Caco-2 (cell line): Measurements from ENCODE around the gene SLC6A18. TPM values are rescaled to one million over a fixed set of nuclear protein-coding genes. Genes with fewer than 3 reads are reported as not detected.

ENCODE experiments used
- BruUV-seq: library from RNA; stranded (reverse); fragments of 400-500 nt; replicated peaks from 2 replicates; lab custom pipeline; 2021; lab: Mats Ljungman, UMichigan
- CTCF ChIA-PET: fragments of 300-600 bp; sonication (Branson Sonifier 250); formaldehyde crosslinking; loops from one replicate; lab custom pipeline; 2022; ENCODE audit warnings: antibody characterized with exemption; lab: Charles Lee
- POLR2A ChIA-PET: fragments of 300-600 bp; sonication (Branson Sonifier 250); formaldehyde crosslinking; loops from one replicate; lab custom pipeline; 2022; ENCODE audit warnings: antibody characterized with exemption; lab: Charles Lee
- DNase-seq, 2 experiments: peaks; one replicate each; pipeline versions ENCODE4 v3.0.0 to v3.0.0-alpha.2; 2020 to 2022
- H3K27me3 ChIP-seq: replicated peaks from 2 replicates; pipeline ENCODE4 v1.6.0; 2011; ENCODE audit warnings: low read length; ENCODE audit not compliant: control insufficient read depth, insufficient read depth
- H3K36me3 ChIP-seq: 2 replicates; pipeline ENCODE4 v1.5.1; 2011; ENCODE audit warnings: low read length; ENCODE audit not compliant: control insufficient read depth, insufficient read depth
- H3K4me1 ChIP-seq: fragments of 250-450 bp; sonication (Bioruptor Pico); 2 replicates; pipeline ENCODE4 v1.5.1; 2020; ENCODE audit warnings: mild to moderate bottlenecking
- H3K4me3 ChIP-seq: 2 replicates; pipeline ENCODE4 v1.5.1; 2011; ENCODE audit warnings: low read depth, mild to moderate bottlenecking, control low read depth, low read length
- H3K9me3 ChIP-seq: fragments of 250-450 bp; sonication (Bioruptor Pico); 2 replicates; pipeline ENCODE4 v1.5.1; 2020; ENCODE audit warnings: mild to moderate bottlenecking, moderate library complexity
- H3K27ac Mint-ChIP-seq: one replicate; pipeline ENCODE4 v1.8.0; 2022; ENCODE audit warnings: mixed read lengths; ENCODE audit not compliant: unreplicated experiment
- H3K27me3 Mint-ChIP-seq: one replicate; pipeline ENCODE4 v1.8.0; 2022; ENCODE audit warnings: mixed read lengths; ENCODE audit not compliant: insufficient read depth, unreplicated experiment
- H3K36me3 Mint-ChIP-seq: one replicate; pipeline ENCODE4 v1.8.0; 2022; ENCODE audit warnings: mild to moderate bottlenecking, mixed read lengths; ENCODE audit not compliant: insufficient read depth, unreplicated experiment
- H3K4me1 Mint-ChIP-seq: one replicate; pipeline ENCODE4 v1.8.0; 2022; ENCODE audit warnings: low read depth, mixed read lengths; ENCODE audit not compliant: unreplicated experiment
- H3K4me3 Mint-ChIP-seq: one replicate; pipeline ENCODE4 v1.8.0; 2022; ENCODE audit warnings: mild to moderate bottlenecking, moderate library complexity, mixed read lengths; ENCODE audit not compliant: unreplicated experiment
- H3K9me3 Mint-ChIP-seq: one replicate; pipeline ENCODE4 v1.8.0; 2022; ENCODE audit warnings: mixed read lengths; ENCODE audit not compliant: unreplicated experiment
- CTCF ChIP-seq, 2 experiments: fragments of 200-600 bp in 1 of 2; IDR thresholded peaks; 1 replicate in 1 of 2; 2 replicates in 1 of 2; pipeline versions ENCODE4 v1.5.1 to v1.8.0; 2011 to 2022; ENCODE audit warnings: antibody characterized with exemption in 1 of 2, control low read depth in 1 of 2, inconsistent platforms in 1 of 2, low read depth in 1 of 2, low read length in 1 of 2, mild to moderate bottlenecking in 1 of 2, moderate library complexity in 1 of 2; ENCODE audit not compliant: insufficient read depth in 1 of 2, severe bottlenecking in 1 of 2, unreplicated experiment in 1 of 2
- intact Hi-C: fragments of 100-400 bp; cut with micrococcal nuclease; formaldehyde crosslinking; loops from one replicate; pipeline ENCODE4 v1.10.0; 2022; ENCODE audit not compliant: unreplicated experiment
- total RNA-seq: library from RNA; stranded (reverse); gene quantifications from 2 replicates; pipeline ENCODE4 v1.2.3, GENCODE V29; 2022

Gene SLC6A18
- total RNA-seq, 1 experiment from 2014 or later, result not detected

GRCh38 chr5:1210832-1211251 is 14.3 kb upstream of the SLC6A18 start:
- H3K27me3 ChIP-seq, result no peaks in the 10 kb centered on the region
- H3K4me3 Mint-ChIP-seq, result no peak overlapping the region

GRCh38 chr5:1211701-1212100 is 13.5 kb upstream of the SLC6A18 start:
- H3K36me3 ChIP-seq, result no peaks in the 10 kb centered on the region
- H3K4me3 Mint-ChIP-seq, result no peak overlapping the region
- POLR2A ChIA-PET, result no interaction called here
- no TSS peak for BruUV-seq
- no peaks in the 10 kb centered on the region for H3K4me1 Mint-ChIP-seq
- no peak overlapping the region for H3K4me3 ChIP-seq
- CTCF ChIA-PET, result no interaction called here
- no peaks in the 10 kb centered on the region for H3K9me3 Mint-ChIP-seq
- no peak overlapping the region for H3K27ac Mint-ChIP-seq
- no peaks in the 10 kb centered on the region for H3K9me3 ChIP-seq
- no peaks in the 10 kb centered on the region for H3K4me1 ChIP-seq
- intact Hi-C loops, result no loop called here
- H3K27me3 Mint-ChIP-seq, result no peaks in the 10 kb centered on the region
- no peaks in the 10 kb centered on the region for H3K27me3 ChIP-seq
- DNase-seq, result no peak
- no peak for TF ChIP-seq CTCF (IDR thresholded peaks at IDR 0.05; ENCODE audit: insufficient read depth in 1 of 2, low read depth in 1 of 2, low read length in 1 of 2, severe bottlenecking in 1 of 2, unreplicated experiment in 1 of 2)
- no peaks in the 10 kb centered on the region for H3K36me3 Mint-ChIP-seq

More at GRCh38 chr5:1210832-1211251, 14.3 kb upstream of the SLC6A18 start:
- no peak for DNase-seq
- no peak overlapping the region for H3K27ac Mint-ChIP-seq
- no peaks in the 10 kb centered on the region for H3K36me3 Mint-ChIP-seq
- BruUV-seq, result no TSS peak
- POLR2A ChIA-PET, result no interaction called here
- Histone ChIP-seq H3K36me3 (no peaks in the 10 kb centered on the region), H3K9me3 (no peaks in the 10 kb centered on the region), H3K4me3 (no peak overlapping the region), H3K4me1 (no peaks in the 10 kb centered on the region)
- TF ChIP-seq CTCF (IDR thresholded peaks at IDR 0.05; ENCODE audit: insufficient read depth in 1 of 2, low read depth in 1 of 2, low read length in 1 of 2, severe bottlenecking in 1 of 2, unreplicated experiment in 1 of 2), result no peak
- intact Hi-C loops, result no loop called here
- CTCF ChIA-PET, result no interaction called here
- no peaks in the 10 kb centered on the region for H3K9me3 Mint-ChIP-seq
- no peaks in the 10 kb centered on the region for H3K27me3 Mint-ChIP-seq
- no peaks in the 10 kb centered on the region for H3K4me1 Mint-ChIP-seq

GRCh38 chr5:1212271-1212670 is 12.9 kb upstream of the SLC6A18 start:
- no peaks in the 10 kb centered on the region for H3K4me1 ChIP-seq
- H3K36me3 Mint-ChIP-seq, result no peaks in the 10 kb centered on the region
- H3K4me3 ChIP-seq, result no peak overlapping the region
- DNase-seq, result no peak
- H3K27me3 Mint-ChIP-seq, result no peaks in the 10 kb centered on the region
- no TSS peak for BruUV-seq
- no peak overlapping the region for H3K27ac Mint-ChIP-seq
- no peaks in the 10 kb centered on the region for H3K4me1 Mint-ChIP-seq
- no peak for TF ChIP-seq CTCF (IDR thresholded peaks at IDR 0.05; ENCODE audit: insufficient read depth in 1 of 2, low read depth in 1 of 2, low read length in 1 of 2, severe bottlenecking in 1 of 2, unreplicated experiment in 1 of 2)
- intact Hi-C loops, result no loop called here
- H3K27me3 ChIP-seq, result no peaks in the 10 kb centered on the region
- no peak overlapping the region for H3K4me3 Mint-ChIP-seq
- CTCF ChIA-PET, result no interaction called here
- H3K36me3 ChIP-seq, result no peaks in the 10 kb centered on the region
- no peaks in the 10 kb centered on the region for H3K9me3 ChIP-seq
- POLR2A ChIA-PET, result no interaction called here
- no peaks in the 10 kb centered on the region for H3K9me3 Mint-ChIP-seq
